GM12801 (cell line): ENCODE data around the gene NEK3.

Experiments used
- TF ChIP-seq, protein P1 (sequence below): IDR thresholded peaks from one replicate; pipeline ENCODE4 v1.5.1; 2011; ENCODE audit warnings: control low read depth; ENCODE audit not compliant: insufficient read length; ENCODE audit errors: extremely low read depth

Gene NEK3

DNA sequence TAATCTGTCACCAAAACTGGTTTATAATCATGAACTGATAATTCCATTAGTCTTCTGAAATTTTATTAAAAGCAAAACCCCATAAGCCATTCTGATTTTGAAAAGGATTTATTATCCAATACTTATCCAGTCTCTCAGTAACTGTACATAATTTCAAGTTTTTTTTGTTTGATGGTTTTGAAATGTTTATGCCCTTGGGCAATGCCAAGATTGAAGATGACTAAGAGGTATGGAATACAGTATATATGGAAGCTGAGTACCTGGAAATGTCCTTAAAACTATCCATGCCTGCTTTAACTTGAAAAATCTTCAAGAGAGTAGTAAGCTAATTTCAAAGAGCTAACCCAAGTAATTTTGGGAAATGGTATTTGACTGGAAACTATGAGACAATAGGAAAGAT lies 28.8 kb downstream of the NEK3 start:
- TF ChIP-seq, protein P1, sequence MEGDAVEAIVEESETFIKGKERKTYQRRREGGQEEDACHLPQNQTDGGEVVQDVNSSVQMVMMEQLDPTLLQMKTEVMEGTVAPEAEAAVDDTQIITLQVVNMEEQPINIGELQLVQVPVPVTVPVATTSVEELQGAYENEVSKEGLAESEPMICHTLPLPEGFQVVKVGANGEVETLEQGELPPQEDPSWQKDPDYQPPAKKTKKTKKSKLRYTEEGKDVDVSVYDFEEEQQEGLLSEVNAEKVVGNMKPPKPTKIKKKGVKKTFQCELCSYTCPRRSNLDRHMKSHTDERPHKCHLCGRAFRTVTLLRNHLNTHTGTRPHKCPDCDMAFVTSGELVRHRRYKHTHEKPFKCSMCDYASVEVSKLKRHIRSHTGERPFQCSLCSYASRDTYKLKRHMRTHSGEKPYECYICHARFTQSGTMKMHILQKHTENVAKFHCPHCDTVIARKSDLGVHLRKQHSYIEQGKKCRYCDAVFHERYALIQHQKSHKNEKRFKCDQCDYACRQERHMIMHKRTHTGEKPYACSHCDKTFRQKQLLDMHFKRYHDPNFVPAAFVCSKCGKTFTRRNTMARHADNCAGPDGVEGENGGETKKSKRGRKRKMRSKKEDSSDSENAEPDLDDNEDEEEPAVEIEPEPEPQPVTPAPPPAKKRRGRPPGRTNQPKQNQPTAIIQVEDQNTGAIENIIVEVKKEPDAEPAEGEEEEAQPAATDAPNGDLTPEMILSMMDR, result no peak

GRCh38 chr13:52128714-52129700 lies 30.4 kb downstream of the NEK3 start, which contains the start of gene NEK5:
Gene NEK5 (minus strand): TSS chr13:52129073. CDS start chr13:52127482, 1,591 bp downstream.
- TF ChIP-seq, protein P1, result no peak

GRCh38 chr13:52127783-52128702 lies 31.4 kb downstream of the NEK3 start:
- TF ChIP-seq, protein P1, result no peak

DNA sequence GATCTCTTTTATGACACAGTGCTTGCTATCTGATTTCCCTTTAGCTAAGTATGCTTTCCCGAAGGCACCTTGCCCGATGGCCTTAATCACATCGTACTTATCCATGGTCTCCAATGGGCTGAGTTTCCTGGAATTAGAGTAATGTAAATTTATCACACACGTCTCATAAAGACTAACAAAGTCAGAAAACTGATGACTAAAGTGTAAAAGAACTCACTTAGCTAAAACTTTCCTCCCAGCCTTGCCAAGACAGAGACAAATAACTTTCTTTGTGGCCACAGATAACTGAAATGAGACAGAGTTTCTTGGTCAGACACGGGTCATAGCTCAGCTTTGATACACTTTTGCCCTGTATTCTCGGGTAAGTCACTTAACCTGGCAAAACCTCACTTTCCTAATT lies 32.0 kb downstream of the NEK3 start:
- TF ChIP-seq, protein P1, result no peak

- TF ChIP-seq, protein P1, result no peak
Measured at GRCh38 chr13:52125547-52125946, 33.9 kb downstream of the NEK3 start.

- TF ChIP-seq, protein P1, result no peak
Measured at GRCh38 chr13:52118595-52118994, 40.8 kb downstream of the NEK3 start.

DNA sequence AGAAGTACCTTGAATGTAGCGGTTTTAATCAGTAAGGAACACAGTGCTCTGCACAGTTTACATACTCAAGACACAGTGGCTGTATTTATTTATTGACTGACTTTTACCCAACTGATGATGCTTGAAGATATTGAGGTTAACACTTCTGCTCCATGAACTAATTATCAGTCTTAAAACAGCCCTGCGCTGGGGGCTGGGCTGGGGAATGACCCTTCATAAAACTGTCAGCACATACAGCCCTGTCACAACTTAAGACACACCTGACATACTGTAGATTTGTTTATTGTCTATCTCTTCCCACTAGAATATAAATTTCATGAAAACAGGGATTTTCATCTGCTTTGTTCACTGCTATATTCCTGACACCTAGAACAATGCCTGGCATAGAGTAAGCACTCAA lies 41.3 kb downstream of the NEK3 start:
- TF ChIP-seq, protein P1, result no peak
